H9 (cell line): ENCODE results near the gene ZNF423. TPM values are rescaled to one million over a fixed set of nuclear protein-coding genes. Genes with fewer than 3 reads are reported as not detected.
A peak's percentile ranks its signal among the peaks of the same experiment; 100 is the strongest.

Experiments used
- DNase-seq: peaks from one replicate; pipeline ENCODE4 v3.0.0-alpha.2; 2017
- H2AFZ ChIP-seq: one replicate; pipeline ENCODE4 v1.6.1; 2013; ENCODE audit warnings: mild to moderate bottlenecking, low read length, control low read depth, moderate library complexity
- H2AK5ac ChIP-seq: 2 replicates; pipeline ENCODE4 v1.6.1; 2013; ENCODE audit warnings: low read length, control low read depth, mixed read lengths; ENCODE audit not compliant: insufficient read length
- H2BK120ac ChIP-seq: one replicate; pipeline ENCODE4 v1.6.1; 2013; ENCODE audit warnings: low read depth, mild to moderate bottlenecking, low read length, control low read depth, inconsistent platforms; ENCODE audit not compliant: poor library complexity, severe bottlenecking
- H2BK12ac ChIP-seq: 2 replicates; pipeline ENCODE4 v1.6.1; 2013; ENCODE audit warnings: low read length, control low read depth, mixed read lengths, low read depth; ENCODE audit not compliant: insufficient read length
- H2BK15ac ChIP-seq: 2 replicates; pipeline ENCODE4 v1.6.1; 2013; ENCODE audit warnings: low read depth, low read length, control low read depth
- H2BK20ac ChIP-seq: one replicate; pipeline ENCODE4 v1.6.1; 2013; ENCODE audit warnings: low read depth, mild to moderate bottlenecking, low read length, control low read depth, inconsistent platforms; ENCODE audit not compliant: poor library complexity, severe bottlenecking
- H2BK5ac ChIP-seq: 2 replicates; pipeline ENCODE4 v1.6.1; 2013; ENCODE audit warnings: low read length, control low read depth, mixed read lengths; ENCODE audit not compliant: insufficient read length
- H3K14ac ChIP-seq: 2 replicates; pipeline ENCODE4 v1.6.1; 2013; ENCODE audit warnings: low read length, control low read depth; ENCODE audit not compliant: insufficient read depth
- H3K18ac ChIP-seq: 2 replicates; pipeline ENCODE4 v1.6.1; 2013; ENCODE audit warnings: low read depth, mild to moderate bottlenecking, mixed read lengths, low read length, control low read depth; ENCODE audit not compliant: insufficient read length
- H3K23ac ChIP-seq: 2 replicates; pipeline ENCODE4 v1.6.1; 2013; ENCODE audit warnings: low read length, control low read depth, mixed read lengths, low read depth; ENCODE audit not compliant: insufficient read length
- H3K23me2 ChIP-seq: 2 replicates; pipeline ENCODE4 v1.6.1; 2013; ENCODE audit warnings: low read depth, mild to moderate bottlenecking, mixed read lengths, low read length, control low read depth; ENCODE audit not compliant: insufficient read length, poor library complexity, severe bottlenecking
- H3K27ac ChIP-seq: 2 replicates; pipeline ENCODE4 v1.5.1; 2013; ENCODE audit warnings: low read length, control low read depth, mixed read lengths, low read depth; ENCODE audit not compliant: insufficient read length
- H3K27me3 ChIP-seq: 2 replicates; pipeline ENCODE4 v1.6.1; 2013; ENCODE audit warnings: low read length, control low read depth, inconsistent platforms; ENCODE audit not compliant: insufficient read depth
- H3K4ac ChIP-seq: 2 replicates; pipeline ENCODE4 v1.6.1; 2013; ENCODE audit warnings: low read depth, mild to moderate bottlenecking, control low read depth, inconsistent platforms, low read length, moderate library complexity
- H3K4me1 ChIP-seq: 2 replicates; pipeline ENCODE4 v1.6.1; 2013; ENCODE audit warnings: low read length, control low read depth, inconsistent platforms; ENCODE audit not compliant: insufficient read depth
- H3K4me2 ChIP-seq: 2 replicates; pipeline ENCODE4 v1.6.1; 2013; ENCODE audit warnings: low read length, control low read depth, mixed read lengths; ENCODE audit not compliant: insufficient read length, insufficient read depth
- H3K56ac ChIP-seq: 2 replicates; pipeline ENCODE4 v1.6.1; 2013; ENCODE audit warnings: low read depth, mild to moderate bottlenecking, mixed read lengths, low read length, control low read depth; ENCODE audit not compliant: insufficient read length
- H3K79me1 ChIP-seq: 2 replicates; pipeline ENCODE4 v1.6.1; 2013; ENCODE audit warnings: low read depth, mild to moderate bottlenecking, moderate library complexity, low read length, control low read depth, inconsistent platforms; ENCODE audit not compliant: insufficient read depth, poor library complexity, severe bottlenecking
- H3K79me2 ChIP-seq: 2 replicates; pipeline ENCODE4 v1.6.1; 2013; ENCODE audit warnings: low read length, control low read depth, inconsistent platforms; ENCODE audit not compliant: insufficient read depth
- H3K9ac ChIP-seq: 2 replicates; pipeline ENCODE4 v1.6.1; 2013; ENCODE audit warnings: low read length, control low read depth, mixed read lengths; ENCODE audit not compliant: insufficient read length; ENCODE audit errors: extremely low read depth
- H3K9me3 ChIP-seq: one replicate; pipeline ENCODE4 v1.6.1; 2013; ENCODE audit warnings: low read depth, low read length, inconsistent platforms; ENCODE audit not compliant: control insufficient read depth
- H3T11ph ChIP-seq: one replicate; pipeline ENCODE4 v1.6.1; 2013; ENCODE audit warnings: mild to moderate bottlenecking, low read length, control low read depth, inconsistent platforms
- H4K20me1 ChIP-seq: one replicate; pipeline ENCODE4 v1.6.1; 2013; ENCODE audit not compliant: control insufficient read depth, insufficient read length, insufficient read depth
- H4K5ac ChIP-seq: 2 replicates; pipeline ENCODE4 v1.6.1; 2013; ENCODE audit warnings: low read depth, mild to moderate bottlenecking, mixed read lengths, low read length, control low read depth; ENCODE audit not compliant: insufficient read length
- H4K8ac ChIP-seq: replicated peaks from 2 replicates; pipeline ENCODE4 v1.6.1; 2013; ENCODE audit warnings: low read length, control low read depth, mixed read lengths, low read depth; ENCODE audit not compliant: insufficient read length
- H4K91ac ChIP-seq: 2 replicates; pipeline ENCODE4 v1.6.1; 2013; ENCODE audit warnings: low read depth, mild to moderate bottlenecking, moderate library complexity, mixed read lengths, low read length, control low read depth; ENCODE audit not compliant: insufficient read length
- H3K27ac Mint-ChIP-seq, 3 experiments: 2 replicates in 2 of 3; 3 replicates in 1 of 3; pipeline ENCODE4 v1.8.0; 2020 to 2021; ENCODE audit warnings: mixed read lengths in 3 of 3, mild to moderate bottlenecking in 1 of 3, moderate library complexity in 1 of 3
- H3K27me3 Mint-ChIP-seq: 2 replicates; pipeline ENCODE4 v1.8.0; 2021; ENCODE audit warnings: low read depth, mild to moderate bottlenecking, moderate library complexity, mixed read lengths
- H3K36me3 Mint-ChIP-seq, 3 experiments: 2 replicates in 2 of 3; 3 replicates in 1 of 3; pipeline ENCODE4 v1.8.0; 2020 to 2021; ENCODE audit warnings: low read depth in 3 of 3, mixed read lengths in 3 of 3; ENCODE audit not compliant: insufficient read depth in 1 of 3
- H3K4me1 Mint-ChIP-seq, 2 experiments: 2 replicates each; pipeline ENCODE4 v1.8.0; 2020; ENCODE audit warnings: mixed read lengths in 2 of 2
- H3K4me3 Mint-ChIP-seq, 2 experiments: 2 replicates in 1 of 2; 3 replicates in 1 of 2; pipeline ENCODE4 v1.8.0; 2020 to 2021; ENCODE audit warnings: mild to moderate bottlenecking in 2 of 2, mixed read lengths in 2 of 2, moderate library complexity in 1 of 2
- H3K9me3 Mint-ChIP-seq, 2 experiments: 2 replicates in 1 of 2; 3 replicates in 1 of 2; pipeline ENCODE4 v1.8.0; 2020; ENCODE audit warnings: mild to moderate bottlenecking in 2 of 2, mixed read lengths in 2 of 2, moderate library complexity in 1 of 2
- WGBS: extraction: QIAGEN DNeasy Blood & Tissue Kit; methylation state at CpG from one replicate; pipeline ENCODE4 v1.1.7; 2013; ENCODE audit warnings: missing lambda C conversion rate, low lambda C conversion rate, mixed read lengths; ENCODE audit not compliant: insufficient read length; ENCODE audit errors: extremely low coverage; 5-methylcytosine and 5-hydroxymethylcytosine counted together
- total RNA-seq: library from RNA; stranded (reverse); gene quantifications from 2 replicates; pipeline ENCODE4 v1.2.1, GENCODE V29; 2021
- TF ChIP-seq, protein P1 (sequence below): fragments of 200-600 bp; sonication (generic); conservative IDR thresholded peaks from 3 replicates; pipeline ENCODE4 v1.8.0; 2021; ENCODE audit warnings: antibody characterized with exemption, mild to moderate bottlenecking

Gene ZNF423
- total RNA-seq, 1 experiment from 2014 or later, result 51.5 TPM

DNA sequence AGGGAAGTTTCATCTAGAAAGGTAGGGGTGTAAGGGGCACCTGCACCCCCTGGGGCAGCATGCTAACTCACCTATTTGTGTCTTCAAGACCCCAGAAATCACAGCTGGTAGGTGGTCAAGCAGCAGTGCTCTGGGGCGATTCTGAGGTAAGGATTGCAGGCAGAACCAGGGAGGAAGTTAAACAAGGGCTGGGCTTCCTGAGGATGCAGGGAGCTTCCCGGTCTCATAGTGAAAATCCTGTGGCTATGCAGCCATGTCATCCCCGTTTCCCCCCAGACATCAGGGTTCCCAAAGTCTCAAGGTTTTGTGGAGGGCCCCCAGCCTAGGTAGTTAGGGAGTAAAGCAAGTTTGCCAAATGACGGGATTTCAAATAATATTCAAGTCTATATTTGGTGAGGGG is 403.8 kb downstream of the ZNF423 start:
- Histone ChIP-seq H3K14ac (no peak overlapping the region), H2BK15ac (no peak overlapping the region), H3K27ac (no peak overlapping the region), H3K18ac (no peak overlapping the region), H3K23ac (no peak overlapping the region), H3K79me1 (no peaks in the 10 kb centered on the region), H4K5ac (no peak overlapping the region), H4K91ac (no peak overlapping the region), H3K4ac (no peak overlapping the region), H2BK12ac (no peak overlapping the region), H3K79me2 (no peaks in the 10 kb centered on the region), H3K23me2 (no peaks in the 10 kb centered on the region), H2BK20ac (no peak overlapping the region), H3K4me1 (0 out of 2 replicates have a peak, but pooled peaks cover 8% of the 10 kb centered on the region), H3K27me3 (no peaks in the 10 kb centered on the region), H2BK5ac (no peak overlapping the region), H3K9ac (no peak overlapping the region), H4K8ac (no peak overlapping the region), H2BK120ac (no peak overlapping the region), H2AK5ac (no peak overlapping the region), H2AFZ (peak overlapping the region; percentile 98), H3K9me3 (no peaks in the 10 kb centered on the region), H3K4me2 (no peak overlapping the region), H3K56ac (no peak overlapping the region), H3T11ph (no peak overlapping the region), H4K20me1 (no peaks in the 10 kb centered on the region)
- TF ChIP-seq, protein P1, sequence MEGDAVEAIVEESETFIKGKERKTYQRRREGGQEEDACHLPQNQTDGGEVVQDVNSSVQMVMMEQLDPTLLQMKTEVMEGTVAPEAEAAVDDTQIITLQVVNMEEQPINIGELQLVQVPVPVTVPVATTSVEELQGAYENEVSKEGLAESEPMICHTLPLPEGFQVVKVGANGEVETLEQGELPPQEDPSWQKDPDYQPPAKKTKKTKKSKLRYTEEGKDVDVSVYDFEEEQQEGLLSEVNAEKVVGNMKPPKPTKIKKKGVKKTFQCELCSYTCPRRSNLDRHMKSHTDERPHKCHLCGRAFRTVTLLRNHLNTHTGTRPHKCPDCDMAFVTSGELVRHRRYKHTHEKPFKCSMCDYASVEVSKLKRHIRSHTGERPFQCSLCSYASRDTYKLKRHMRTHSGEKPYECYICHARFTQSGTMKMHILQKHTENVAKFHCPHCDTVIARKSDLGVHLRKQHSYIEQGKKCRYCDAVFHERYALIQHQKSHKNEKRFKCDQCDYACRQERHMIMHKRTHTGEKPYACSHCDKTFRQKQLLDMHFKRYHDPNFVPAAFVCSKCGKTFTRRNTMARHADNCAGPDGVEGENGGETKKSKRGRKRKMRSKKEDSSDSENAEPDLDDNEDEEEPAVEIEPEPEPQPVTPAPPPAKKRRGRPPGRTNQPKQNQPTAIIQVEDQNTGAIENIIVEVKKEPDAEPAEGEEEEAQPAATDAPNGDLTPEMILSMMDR, result no peak
- Mint-ChIP-seq H3K9me3 (peaks cover 0 to 4% of the 10 kb centered on the region in 2 experiments; a peak in 2 of 5 replicates), H3K4me1 (peaks cover 17% of the 10 kb centered on the region in 2 experiments), H3K36me3 (peaks cover 0 to 5% (median 0%) of the 10 kb centered on the region in 3 experiments; a peak in 2 of 7 replicates), H3K4me3 (no peak overlapping the region), H3K27me3 (peaks cover 8% of the 10 kb centered on the region), H3K27ac (no peak overlapping the region)
- DNase-seq, result no peak
- WGBS, result no CpG with 5 or more reads among the region's 4 CpGs
